Adipose tissue (tissue), 3 donors: ENCODE results near the gene PHRF1. TPM values are rescaled to one million over a fixed set of nuclear protein-coding genes. Genes with fewer than 3 reads are reported as not detected.

Experiments used
- H3K27ac ChIP-seq: one replicate; pipeline ENCODE4 v1.5.1; 2013; ENCODE audit warnings: low read depth, low read length
- WGBS, 3 donors: extraction: QIAGEN DNeasy Blood & Tissue Kit; methylation state at CpG; one replicate each; pipeline ENCODE4 v1.1.7; 2013; 5-methylcytosine and 5-hydroxymethylcytosine counted together
- polyA plus RNA-seq, 3 donors: library from polyadenylated mRNA; stranded (reverse); fragments of 200-250 nt; gene quantifications; one replicate each; pipeline ENCODE4 v1.2.3, GENCODE V29; 2013
- donor health status: healthy with polysubstance abuse.
- donor health status: Bipolar disorder and iron deficiency.
- donor health status: healthy.

Gene PHRF1
- polyA plus RNA-seq, 3 donors: 8.9 to 19.8 (median 16.0) TPM

DNA sequence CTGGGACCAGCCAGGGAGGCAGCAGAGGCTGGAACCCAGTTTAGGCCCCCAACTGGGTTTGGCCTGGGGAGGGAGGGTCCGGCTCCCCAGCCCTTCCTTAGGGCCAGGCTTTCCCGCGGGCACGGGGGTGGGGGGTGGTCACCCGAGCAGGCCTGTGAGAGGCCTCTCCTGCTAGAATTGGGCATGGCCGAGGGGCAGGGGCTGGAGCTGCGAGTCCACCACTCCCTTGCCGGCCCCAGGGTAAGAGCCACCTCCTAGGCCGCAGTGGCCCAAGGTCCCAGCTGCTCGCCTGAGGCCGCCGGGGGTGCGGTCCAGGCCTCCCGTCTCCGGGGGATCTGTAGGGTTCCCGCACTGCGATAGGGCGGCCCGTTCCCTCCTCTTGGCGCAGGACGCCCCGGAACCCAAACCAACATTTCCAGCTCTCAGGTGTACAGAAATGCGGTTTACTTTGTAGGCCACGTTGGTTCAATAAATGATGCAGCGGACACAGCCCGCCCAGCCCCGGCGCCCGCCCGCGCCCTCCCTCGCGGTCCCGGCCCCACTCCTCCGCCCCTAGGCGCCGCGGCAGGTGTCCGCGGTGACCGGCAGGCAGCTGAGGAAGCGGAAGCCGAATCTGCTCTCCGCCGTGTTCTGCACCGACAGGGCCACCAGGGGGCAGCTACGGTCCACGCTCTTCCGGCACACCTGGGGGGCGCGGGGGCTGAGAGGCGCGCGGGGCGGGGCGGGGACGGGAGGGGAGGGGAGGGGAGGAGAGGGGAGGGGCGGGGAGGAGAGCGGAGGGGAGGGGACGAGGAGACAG, 21.6 kb upstream of the PHRF1 start:
- no peak overlapping the region for H3K27ac ChIP-seq
- 11 to 13% (median 11%) methylated on average over 42 to 51 of the region's 60 CpGs for WGBS, 3 donors

DNA sequence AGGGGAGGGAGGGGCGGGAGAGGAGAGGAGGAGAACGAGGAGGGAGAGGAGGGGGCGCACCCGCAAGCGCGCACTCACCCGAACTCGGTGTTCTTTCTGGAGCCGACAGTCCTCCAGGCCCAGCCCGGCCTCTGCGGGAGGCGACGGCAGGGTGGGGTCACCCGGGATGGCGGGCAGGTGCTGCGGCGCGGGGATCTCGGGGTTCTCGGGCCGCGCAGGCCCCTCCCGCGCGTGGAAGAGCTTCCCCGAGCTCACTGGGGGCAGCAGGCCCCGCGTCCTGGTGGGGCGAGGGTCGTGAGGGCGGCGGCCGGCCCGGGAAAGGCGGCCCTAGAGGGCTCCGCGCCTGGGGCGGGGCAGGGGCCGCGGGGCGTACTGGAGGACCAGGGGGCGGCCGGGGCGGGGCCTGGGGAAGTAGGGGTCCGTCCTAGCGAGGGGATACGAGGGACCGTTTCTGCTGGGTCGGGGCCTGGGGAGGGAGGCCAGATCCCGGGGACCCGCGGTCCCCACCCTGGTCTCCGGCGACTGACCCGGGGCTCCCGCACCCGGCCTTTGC, 21.0 kb upstream of the PHRF1 start:
- 1 to 3% (median 2%) methylated on average over 23 to 57 of the region's 57 CpGs for WGBS, 3 donors
- H3K27ac ChIP-seq: no peak overlapping the region

DNA sequence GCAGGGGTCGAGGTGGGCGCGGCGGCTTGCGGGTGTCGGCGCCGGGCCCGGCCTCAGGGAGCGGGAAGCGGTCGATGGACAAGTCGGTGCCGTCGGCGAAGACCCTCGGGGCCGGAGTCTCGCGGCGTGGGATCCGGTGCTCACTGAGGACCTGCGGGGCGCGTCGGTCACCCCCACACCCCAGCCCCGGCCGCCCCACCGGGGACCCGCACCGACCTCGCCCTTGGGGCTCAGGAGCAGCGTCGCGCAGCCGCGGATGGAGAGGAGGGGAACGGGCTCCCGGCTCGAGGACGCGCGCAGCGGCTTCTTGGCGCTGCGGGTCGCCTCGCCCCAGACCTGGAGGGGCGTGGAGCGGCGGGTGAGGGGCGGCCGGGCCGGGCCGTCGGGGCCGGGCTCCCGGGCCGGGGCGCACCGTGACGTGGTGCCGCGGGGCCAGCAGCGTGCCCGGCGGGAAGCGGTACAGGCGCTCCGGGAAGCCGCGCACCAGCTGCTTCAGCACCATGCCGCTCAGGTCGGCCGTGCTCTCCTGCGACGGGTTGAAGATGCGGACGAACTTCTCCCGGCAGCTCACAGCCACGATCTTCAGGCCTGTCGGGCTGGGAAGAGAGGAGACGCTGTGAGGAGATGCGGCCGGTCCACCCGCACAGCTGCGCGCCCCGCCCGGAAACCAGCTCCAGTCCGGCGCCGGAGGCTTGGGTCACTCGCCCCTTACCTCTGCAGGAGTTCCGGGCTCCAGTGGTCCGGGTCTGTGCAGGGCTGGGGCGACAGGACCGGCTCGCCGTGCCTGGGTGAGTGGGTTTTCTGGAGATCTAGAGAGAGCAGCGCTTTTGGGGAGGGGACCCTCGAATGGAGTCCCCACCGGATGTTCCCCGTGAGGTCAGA, 20.2 kb upstream of the PHRF1 start:
- 5 to 23% (median 7%) methylated on average over 85 to 104 of the region's 104 CpGs for WGBS, 3 donors

DNA sequence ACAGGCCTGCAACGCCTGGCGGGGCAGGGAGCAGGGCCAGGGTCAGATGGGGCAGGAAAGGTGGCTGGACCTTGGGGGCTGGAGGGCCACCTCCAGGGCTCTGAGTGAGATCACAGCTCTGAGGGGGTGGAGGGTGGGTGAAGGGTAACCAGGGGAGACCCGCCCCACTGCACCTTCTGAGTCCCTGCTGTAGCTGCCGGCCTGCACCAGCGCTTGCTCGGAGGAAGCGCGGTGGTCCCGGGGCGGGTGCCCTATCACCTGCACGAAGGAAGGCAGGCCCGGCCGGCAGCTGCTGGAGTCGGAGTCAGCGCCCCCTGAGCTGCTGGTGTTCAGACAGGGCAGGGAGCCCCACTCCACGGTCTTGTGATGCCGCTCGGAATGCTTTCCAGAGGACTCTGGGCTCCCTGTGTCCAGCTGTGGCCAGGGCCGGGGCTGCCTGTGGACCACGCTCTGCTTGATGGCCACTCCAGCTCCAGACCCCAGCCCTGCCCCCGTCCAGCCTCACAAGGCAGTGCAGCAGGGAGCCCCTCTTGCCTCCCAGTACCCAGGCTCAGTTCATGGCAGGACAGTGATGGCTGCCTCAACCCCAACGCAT, 19.5 kb upstream of the PHRF1 start:
- no peak overlapping the region for H3K27ac ChIP-seq
- WGBS, 3 donors: 69 to 88% (median 74%) methylated on average over 21 to 22 of the region's 22 CpGs

More for the DNA sequence above, 20.2 kb upstream of the PHRF1 start:
- H3K27ac ChIP-seq: no peak overlapping the region

DNA sequence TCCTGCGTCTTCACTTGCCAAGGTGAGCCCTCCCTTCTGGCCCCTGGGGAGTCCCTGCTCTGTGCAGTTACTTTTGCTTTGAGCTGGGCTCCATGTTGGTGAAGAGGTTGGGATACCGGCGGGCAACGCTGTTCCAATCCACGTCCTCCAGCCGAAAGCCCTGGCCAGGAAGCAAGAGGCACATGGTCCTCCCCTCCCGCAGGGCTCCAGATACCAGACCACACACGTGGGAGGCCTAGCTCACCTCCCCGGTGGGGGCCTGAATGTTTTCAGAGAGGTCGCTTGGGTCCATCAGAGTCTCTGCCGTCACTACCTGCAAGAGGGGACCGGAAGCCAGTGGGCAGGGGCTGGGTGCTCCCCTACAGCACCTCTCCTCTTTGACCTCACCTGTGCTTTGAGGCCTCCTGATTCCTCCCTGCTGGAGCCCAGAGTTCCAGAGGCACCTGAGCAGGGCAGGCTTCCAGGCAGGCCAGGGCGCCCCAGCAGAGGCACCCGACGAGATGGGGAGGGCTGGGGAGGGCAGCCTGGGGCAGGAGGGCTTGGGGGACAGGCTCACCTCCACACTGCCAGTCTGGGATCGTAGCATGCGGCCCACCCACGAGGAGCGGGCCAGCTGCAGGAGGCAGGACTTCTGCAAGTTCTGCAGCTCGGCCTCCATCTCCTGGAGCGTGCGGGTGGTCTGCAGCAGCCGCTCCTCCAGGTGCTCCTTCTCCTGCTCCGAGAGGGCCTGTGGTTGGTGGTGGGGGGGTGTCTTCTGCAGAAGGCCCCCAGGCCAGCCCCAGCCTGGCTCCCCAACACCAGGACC, 18.7 kb upstream of the PHRF1 start:
- WGBS, 3 donors: 79 to 89% (median 81%) methylated on average over 21 to 24 of the region's 24 CpGs
- H3K27ac ChIP-seq: no peak overlapping the region

DNA sequence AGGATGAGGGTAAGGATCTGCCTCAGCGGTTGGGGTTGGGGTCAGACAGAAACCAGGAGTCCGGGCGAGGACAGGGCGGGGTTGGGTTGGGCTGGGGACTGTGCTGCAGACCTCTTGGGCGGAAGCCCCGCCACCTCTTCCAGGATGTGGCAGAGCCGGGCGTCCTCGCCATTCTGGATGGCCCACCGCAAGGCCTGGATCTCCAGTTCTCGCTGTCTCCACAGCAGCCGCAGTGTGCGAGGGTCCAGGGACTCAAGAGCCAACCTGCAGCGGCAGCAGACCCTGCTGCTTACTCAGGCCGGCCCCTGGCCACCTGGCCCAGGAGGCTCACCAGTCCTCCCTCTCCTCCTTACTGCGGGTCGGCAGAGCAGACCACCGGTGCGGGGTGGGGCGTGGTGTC, 17.8 kb upstream of the PHRF1 start:
- no peak overlapping the region for H3K27ac ChIP-seq
- 89 to 92% (median 90%) methylated on average over 17 to 20 of the region's 20 CpGs for WGBS, 3 donors

DNA sequence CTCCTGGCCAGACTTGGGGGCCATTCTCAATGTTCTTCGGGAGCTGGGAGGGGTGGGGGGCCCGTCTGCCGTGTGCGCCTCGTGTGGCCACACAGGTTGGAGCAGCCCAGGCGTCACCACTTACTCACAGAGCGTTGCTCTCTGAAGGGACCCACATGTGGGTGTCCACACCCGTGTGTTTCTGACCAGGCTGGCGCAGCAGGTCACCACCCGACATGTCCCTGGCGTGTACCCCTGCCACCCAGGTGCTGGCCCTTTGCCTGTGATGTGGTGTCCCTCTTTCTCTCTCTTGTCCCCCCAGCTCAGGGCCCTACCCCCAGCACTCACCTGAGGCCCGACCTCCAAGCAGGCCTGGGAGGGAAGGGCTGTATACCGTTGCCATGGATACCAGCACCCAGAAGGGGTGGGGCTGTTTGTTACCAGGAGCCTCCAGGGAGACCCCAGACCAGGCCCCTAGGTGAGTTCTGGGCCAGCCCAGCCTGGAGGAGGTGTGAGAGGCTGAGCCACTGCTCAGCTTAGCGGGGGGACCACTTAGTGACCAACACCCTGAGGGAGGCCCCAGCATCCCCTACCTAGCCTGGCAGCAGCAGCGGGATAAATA, 17.1 kb upstream of the PHRF1 start:
- WGBS, 3 donors: 77 to 86% (median 81%) methylated on average over 15 of the region's 15 CpGs
- no peak overlapping the region for H3K27ac ChIP-seq

DNA sequence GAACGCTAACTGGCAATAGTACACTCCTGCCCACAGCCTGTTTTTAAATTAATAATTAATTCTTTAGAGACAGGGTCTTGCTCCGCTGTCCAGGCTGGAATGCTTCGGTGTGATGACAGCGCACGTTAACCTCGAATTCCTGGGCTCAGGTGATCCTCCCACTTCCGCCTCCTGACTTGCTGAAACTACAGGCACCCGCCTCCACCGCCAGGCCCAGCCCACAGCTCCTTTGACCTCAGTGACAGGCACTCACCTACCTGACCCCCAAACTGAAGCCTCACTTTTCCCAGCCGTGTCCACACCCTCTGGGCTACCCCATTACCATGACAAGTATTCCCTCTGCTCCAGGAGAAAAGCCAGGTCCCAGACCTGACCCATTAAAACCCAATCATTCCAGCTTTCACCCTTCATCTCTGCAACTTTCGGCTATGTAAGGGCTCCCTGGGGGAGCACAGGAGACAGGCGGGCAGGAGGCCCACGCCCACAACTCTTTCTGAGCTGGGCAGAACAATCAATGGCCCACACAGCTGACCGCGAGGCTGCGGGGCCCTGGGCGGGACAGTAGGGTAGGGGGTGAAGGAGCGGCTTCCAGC, 16.5 kb upstream of the PHRF1 start:
- WGBS, 3 donors: 48 to 73% (median 73%) methylated on average over 18 of the region's 18 CpGs
- H3K27ac ChIP-seq: no peak overlapping the region

DNA sequence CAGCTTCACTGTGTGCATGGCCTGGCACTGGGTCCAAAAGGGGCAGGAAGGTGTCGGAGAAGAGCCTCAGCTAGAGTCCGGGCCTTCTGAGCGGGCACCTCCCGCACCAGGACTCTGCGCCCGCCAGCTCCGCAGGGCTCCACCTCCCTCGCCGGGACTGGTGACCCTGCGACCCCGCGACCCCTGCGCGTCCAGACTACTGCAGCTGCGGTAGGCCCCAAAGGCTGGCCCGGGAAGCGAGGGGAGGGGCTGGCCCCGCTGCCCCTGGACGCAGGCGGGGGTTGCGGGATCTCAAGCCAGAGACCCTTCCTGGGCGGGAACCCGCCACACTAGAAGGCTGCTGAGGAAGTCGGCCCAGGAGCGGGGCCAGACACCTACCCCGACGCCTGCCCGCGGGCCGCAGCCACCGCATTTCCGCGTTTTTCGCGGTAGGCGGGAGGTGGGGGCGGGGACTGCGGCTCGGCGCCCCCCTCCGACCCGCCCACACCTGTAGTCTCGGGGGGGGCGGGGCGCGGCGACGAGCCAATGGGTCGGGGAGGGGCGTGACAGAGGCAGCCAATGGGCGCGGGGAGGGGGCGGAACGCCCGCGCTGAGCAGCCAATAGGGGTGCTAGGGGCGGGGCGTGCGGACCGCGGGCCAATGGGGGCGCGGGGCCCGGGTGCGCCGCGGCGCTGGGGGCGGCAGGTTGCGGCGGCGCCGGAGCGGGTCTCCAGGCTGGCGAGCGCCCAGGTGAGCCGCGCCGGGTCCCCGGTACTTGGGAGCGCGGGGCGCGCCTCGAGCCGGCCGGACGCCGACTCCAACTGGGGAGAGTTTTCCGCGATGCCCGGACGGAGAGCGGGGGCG, 15.7 kb upstream of the PHRF1 start, which contains the start of the genes LMNTD2 and RASSF7:
TSS of gene LMNTD2 (minus strand) at position 434 of the 843 bp plus-strand sequence. CDS start at position 412, 22 bp downstream.
TSS of gene RASSF7 (plus strand) at position 666 of the 843 bp plus-strand sequence. CDS start 799 bp downstream, outside the sequence.
- WGBS, 3 donors: 1 to 2% (median 1%) methylated on average over 51 to 95 of the region's 95 CpGs
- H3K27ac ChIP-seq: no peak within 1 kb of the TSS

DNA sequence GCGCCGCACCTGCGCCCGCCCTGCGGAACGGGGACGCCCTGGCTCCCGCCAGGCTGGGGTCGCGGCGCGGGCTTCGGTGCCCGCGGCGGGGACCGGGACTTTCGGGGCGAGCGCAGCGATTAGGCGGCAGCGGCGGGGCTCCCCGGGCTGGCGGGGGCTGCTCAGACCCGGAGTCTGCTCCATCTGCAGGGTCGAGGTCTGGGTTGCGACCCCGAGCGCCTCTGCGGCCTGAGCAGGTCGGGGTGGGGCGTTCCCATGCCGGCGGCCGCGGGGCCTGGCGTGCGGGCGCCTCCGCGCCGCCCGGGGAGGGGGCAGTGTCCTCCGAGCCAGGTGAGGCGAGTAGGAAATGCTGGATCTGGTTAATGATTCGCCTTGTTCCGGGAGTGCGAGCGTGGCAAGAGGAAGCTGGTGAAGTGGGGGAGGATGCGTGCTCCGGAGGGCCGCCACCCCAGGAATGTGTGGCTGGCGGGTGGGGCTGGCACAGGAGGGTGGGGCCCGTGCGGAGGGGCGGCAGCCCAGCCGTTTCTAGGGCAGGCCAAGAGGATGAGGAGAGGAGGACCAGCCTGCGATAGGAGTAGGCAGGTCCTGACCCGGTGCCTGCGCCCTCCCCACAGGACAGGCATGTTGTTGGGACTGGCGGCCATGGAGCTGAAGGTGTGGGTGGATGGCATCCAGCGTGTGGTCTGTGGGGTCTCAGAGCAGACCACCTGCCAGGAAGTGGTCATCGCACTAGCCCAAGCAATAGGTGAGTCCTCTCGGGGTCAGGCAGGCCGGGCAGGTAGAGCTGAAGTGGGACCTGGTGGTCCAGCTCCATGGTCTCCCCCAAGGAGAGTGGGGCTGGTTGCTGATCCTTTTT, 14.9 kb upstream of the PHRF1 start:
- WGBS, 3 donors: 5 to 9% (median 9%) methylated on average over 56 to 67 of the region's 67 CpGs
- H3K27ac ChIP-seq: no peak overlapping the region

DNA sequence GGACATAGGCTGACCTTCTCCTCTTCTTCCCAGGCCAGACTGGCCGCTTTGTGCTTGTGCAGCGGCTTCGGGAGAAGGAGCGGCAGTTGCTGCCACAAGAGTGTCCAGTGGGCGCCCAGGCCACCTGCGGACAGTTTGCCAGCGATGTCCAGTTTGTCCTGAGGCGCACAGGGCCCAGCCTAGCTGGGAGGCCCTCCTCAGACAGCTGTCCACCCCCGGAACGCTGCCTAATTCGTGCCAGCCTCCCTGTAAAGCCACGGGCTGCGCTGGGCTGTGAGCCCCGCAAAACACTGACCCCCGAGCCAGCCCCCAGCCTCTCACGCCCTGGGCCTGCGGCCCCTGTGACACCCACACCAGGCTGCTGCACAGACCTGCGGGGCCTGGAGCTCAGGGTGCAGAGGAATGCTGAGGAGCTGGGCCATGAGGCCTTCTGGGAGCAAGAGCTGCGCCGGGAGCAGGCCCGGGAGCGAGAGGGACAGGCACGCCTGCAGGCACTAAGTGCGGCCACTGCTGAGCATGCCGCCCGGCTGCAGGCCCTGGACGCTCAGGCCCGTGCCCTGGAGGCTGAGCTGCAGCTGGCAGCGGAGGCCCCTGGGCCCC, 14.1 kb upstream of the PHRF1 start:
- H3K27ac ChIP-seq: no peak overlapping the region
- WGBS, 3 donors: 87 to 94% (median 90%) methylated on average over 29 of the region's 29 CpGs

DNA sequence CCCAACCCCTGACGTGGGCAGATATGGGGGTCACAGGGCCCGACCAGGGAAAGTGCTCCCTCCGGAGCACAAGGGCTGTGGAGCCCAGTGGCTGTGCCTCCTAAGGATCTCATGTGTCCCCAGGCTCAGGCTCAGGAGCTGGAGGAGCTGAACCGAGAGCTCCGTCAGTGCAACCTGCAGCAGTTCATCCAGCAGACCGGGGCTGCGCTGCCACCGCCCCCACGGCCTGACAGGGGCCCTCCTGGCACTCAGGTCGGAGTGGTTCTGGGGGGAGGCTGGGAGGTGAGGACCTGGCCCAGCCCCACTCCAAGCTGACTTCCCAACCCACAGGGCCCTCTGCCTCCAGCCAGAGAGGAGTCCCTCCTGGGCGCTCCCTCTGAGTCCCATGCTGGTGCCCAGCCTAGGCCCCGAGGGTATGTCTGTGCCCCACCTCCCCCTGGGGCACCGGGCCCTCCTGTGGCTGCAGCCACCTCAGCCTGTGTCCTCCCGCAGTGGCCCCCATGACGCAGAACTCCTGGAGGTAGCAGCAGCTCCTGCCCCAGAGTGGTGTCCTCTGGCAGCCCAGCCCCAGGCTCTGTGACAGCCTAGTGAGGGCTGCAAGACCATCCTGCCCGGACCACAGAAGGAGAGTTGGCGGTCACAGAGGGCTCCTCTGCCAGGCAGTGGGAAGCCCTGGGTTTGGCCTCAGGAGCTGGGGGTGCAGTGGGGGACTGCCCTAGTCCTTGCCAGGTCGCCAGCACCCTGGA, 13.0 kb upstream of the PHRF1 start:
- WGBS, 3 donors: 87 to 90% (median 89%) methylated on average over 18 of the region's 18 CpGs
- H3K27ac ChIP-seq: no peak overlapping the region

DNA sequence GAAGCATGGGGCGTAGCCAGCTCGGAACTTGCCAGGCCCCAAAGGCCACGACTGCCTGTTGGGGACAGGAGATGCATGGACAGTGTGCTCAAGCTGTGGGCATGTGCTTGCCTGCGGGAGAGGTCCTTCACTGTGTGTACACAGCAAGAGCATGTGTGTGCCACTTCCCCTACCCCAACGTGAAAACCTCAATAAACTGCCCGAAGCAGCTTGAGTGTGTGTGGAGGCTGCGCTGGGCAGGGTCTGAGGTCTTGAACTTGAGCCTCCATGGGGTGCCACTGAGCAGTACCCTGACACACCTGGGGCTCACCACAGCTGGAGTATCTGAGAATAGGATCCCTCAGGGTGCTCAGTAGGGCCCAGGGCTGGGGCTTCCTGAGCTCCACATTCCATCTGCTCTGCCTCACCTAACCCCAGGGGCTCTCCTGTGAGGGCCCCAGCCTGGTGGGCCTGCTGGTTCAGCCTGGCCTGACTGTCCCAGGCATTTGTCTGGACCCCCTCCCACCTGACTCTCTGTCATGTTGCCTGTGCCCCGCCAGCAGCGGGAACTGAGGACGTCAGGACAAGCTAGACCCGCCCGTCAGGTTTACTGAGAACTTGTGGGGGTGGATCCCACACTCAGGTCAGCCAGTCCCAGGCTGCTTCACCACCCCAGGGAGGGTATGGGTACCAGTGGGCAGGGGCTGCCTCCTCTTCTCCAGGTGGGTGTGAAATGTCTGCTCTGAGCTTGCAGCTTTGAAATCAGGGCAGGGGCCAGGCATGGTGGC, 12.3 kb upstream of the PHRF1 start:
- no peak overlapping the region for H3K27ac ChIP-seq
- 84 to 91% (median 87%) methylated on average over 12 of the region's 12 CpGs for WGBS, 3 donors
